Stimulated activated CD4-positive, alpha-beta T cell treated with anti-CD3 and anti-CD28 coated beads, Interleukin-12 subunit alpha, Interleukin-12 subunit beta, amount 100 ng/mL, for 24 hours (primary cell): ENCODE data around the gene CHRNA4.

ENCODE experiments used
- DNase-seq, 2 experiments: peaks; one replicate each; pipeline ENCODE4 v3.0.0-alpha.2; 2020; ENCODE audit warnings: low read depth in 2 of 2

Gene CHRNA4

GRCh38 chr20:63334356-63334755 is 26.8 kb downstream of the CHRNA4 start:
- no peak for DNase-seq

- DNase-seq = no peak
Measured at GRCh38 chr20:63333241-63333836, 27.8 kb downstream of the CHRNA4 start.

- no peak for DNase-seq
Measured at GRCh38 chr20:63332488-63333240, 28.5 kb downstream of the CHRNA4 start.

- DNase-seq = no peak
Measured at GRCh38 chr20:63331741-63332400, 29.3 kb downstream of the CHRNA4 start.

GRCh38 chr20:63330940-63331339 is 30.2 kb downstream of the CHRNA4 start:
- no peak for DNase-seq

DNA sequence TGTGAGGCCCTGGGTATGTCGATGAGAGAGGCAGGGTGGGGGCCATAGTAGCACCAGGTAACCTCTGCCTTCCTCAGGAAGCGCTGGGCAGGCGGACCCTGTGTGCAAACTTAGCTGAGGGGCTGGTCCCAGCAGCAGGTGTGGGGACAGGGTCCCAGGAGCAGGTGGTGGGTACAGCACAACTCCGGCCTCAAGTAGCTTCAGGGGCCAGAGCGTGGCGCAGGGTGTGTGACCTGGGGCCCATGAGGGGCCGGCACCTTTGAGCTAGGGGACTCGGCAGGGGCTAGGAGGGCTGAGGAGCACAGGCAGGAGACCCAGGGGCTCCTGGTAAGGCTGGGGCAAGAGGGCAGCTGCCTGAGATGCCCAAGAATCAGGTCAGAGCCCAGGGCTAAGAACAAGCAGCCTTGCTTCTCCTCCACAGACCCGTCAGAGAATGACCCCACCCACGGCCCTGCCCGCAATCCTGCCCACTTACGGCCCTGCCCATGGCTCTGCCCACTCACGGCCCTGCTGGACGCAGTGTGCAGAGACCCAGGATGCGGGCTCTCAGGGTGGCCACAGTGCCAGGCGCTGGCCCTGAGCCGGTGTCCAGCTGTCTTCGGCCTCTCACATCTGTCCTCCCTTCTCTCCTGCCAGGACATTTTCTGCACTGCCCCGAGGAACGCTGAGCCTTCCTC is 30.9 kb downstream of the CHRNA4 start:
- DNase-seq = no peak

DNA sequence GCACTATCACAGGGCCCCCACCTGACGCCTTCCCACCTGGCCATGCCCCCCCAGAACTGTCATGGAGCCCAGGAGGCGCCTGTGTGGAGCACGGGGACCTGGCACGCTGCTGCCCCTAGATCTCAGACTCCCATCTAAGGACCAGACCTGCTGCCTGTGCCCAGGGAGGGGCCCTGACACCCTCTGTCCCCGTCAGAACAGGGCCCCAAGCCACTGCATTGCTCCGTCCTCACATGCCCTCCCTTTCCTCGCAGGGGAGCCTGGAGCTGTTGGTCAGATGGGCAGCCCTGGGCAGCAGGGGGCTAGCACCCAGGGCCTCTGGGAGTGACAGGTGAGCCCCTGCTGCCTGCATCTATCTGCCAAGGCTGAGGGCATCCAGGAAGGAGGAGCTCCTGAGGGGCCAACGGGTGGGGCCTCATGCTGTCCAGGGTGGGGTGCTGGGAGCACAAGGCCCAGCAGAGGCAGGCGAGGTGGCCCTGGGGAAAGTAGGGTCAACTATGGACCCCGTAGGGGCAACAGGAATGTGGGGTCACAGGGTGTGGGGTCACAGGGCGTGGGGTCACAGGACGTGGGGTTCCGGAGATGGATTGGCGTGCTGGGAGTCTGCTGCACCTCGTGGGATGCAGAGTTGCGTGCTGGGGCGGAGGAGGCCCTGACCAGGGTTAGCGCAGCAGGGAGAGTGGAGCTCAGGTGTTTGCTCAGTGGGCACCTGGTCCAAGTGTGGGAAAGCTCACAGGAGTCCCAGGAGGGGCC is 31.6 kb downstream of the CHRNA4 start:
- no peak for DNase-seq

DNA sequence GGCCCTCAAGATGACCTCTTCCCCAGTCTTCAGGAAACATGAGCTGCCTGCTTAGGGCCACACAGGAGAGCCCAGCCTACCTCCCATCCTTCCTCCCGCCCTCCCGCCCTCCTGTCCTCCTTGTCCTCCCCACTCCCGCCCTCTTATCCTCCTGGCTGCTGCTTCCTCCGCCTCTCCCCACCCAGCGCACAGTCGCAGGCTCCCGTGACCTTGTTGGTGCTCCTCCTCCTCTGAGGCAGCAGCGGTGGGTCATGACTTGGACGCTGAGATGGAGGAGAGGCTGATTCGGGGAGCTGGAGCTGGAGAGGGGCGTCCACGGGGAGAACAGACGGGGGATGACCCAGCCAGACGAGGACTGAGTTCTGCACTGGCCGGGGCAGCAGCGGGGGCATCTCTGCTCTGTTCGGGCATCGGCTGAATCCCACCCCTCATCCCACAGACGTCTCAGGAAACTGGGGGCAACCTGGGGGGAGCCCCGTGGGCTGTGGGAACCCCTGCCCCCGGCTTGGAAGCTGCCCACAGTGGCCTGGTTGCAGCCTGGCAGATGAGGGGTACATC is 32.4 kb downstream of the CHRNA4 start:
- DNase-seq = no peak

DNA sequence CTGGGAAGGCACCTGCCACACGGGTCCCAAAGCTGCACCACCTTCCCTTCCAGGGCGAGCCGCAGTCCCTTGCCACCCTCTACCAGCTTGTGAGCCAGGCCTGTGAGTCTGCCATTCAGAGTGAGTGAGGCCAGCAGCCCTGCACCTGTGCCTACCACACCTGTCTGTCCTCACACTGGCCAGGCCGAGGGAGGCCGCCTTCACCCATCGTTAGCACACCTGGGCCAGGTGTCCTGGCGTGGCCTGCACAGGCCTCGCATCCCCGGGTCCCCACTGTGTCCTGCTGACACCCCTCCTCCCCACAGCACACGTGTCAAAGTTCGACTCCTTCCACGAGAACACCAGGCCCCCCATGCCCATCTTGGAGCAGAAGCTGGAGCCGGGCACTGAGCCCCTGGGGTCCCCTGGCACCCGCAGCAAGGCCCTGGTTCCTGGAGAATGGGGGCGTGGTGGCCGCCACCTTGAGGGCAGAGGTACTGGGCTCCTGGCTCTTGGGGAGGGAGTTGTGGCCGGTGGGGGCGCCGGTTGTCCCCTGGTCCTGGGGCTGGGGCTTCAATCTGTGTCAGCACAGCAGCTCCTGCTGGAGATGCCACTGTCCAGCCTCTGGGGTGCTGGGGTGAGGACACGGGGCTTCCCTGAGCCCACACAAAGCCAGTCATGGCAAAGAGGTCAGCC is 33.0 kb downstream of the CHRNA4 start:
- no peak for DNase-seq

DNA sequence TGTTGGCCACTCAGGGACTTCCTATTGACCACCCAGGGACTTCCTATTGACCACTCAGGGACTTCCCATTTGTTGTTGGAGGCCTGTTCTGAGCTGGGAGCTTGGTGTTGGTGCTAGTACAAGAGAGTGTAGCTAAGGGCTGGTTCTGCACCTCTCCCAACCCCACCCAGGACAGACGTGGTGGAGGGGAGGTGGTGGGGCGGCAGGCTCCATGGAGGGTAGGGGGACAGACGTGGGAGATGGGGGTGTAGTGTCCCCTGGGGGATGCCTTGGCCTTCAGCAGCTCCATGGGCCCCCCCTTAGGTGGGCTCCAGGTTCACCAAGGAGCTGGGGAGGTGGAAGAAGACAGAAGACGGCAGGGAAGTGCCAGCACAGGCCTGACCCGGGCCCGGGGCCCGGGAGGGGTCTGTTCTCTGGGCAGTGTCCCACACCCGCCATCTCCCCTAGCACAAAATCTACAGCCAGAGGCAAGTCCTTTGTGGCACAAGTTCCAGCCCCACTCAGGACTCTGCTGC is 33.9 kb downstream of the CHRNA4 start:
- no peak for DNase-seq

DNA sequence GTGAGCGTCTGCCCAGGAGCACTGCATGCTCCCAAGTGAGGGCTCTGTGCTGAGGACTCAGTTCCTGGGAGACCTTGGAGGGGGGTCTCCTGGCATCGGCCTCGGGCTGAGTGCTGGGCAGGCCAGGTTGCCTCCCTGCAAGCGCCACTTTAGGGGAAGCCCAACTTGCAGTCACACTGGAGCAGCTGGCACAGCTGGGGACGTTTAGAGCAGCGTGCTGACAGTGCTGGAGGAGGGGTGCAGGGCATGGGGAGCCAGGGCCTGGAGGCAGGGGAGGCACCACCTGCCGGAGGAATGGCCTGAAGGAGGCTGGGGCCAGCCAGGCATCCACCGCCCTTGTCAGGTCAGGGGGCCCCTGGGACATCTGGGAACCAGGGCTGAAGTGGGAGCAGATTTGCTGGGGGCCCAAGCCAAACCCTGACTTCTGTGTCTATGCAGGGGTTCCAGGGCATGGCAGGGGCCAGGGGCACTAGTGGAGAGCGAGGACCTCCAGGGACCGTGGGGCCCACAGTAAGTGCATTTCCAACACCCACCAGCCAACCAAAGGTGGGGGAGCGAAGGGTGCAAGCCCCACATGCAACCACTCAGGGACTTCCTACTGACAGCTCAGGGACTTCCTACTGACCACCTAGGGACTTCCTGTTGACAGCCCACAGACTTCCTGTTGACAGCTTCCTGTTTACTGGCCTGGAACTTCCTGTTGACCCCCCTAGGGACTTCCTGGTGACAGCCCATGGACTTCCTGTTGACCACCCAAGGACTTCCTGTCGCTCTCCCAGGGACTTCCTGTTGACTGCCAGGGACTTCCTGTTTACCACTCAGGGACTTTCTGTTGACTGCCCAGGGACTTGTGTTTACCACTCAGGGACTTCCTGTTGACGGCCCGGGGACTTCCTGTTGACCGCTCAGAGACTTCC is 34.6 kb downstream of the CHRNA4 start:
- no peak for DNase-seq

- no peak for DNase-seq
Measured at GRCh38 chr20:63325554-63326313, 35.4 kb downstream of the CHRNA4 start.

DNA sequence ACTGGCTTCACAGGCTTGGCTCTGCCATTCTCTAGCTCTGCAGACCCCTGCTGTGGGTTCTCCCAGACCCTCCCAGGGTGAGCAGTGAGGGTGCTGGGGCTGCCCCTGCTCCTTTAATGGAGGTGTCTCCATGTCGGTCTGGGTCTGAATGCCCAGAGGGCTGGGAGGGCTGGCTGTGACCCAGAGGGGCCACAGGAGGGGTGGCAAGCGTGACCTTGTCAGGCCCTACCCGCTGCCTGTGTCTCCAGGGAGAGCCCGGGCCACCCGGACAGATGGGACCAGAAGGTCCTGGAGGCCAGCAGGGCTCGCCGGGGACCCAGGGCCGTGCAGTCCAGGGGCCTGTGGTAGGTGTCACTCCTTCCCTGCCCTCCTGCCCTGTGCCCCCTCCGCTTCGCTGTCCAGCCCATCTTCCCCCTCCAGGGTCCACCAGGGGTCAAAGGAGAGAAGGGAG is 36.1 kb downstream of the CHRNA4 start:
- DNase-seq = no peak

- no peak for DNase-seq
Measured at GRCh38 chr20:63323357-63323981, 37.7 kb downstream of the CHRNA4 start.

GRCh38 chr20:63322933-63323273 is 38.2 kb downstream of the CHRNA4 start:
- no peak for DNase-seq

- no peak for DNase-seq
Measured at GRCh38 chr20:63322146-63322932, 38.8 kb downstream of the CHRNA4 start.

DNA sequence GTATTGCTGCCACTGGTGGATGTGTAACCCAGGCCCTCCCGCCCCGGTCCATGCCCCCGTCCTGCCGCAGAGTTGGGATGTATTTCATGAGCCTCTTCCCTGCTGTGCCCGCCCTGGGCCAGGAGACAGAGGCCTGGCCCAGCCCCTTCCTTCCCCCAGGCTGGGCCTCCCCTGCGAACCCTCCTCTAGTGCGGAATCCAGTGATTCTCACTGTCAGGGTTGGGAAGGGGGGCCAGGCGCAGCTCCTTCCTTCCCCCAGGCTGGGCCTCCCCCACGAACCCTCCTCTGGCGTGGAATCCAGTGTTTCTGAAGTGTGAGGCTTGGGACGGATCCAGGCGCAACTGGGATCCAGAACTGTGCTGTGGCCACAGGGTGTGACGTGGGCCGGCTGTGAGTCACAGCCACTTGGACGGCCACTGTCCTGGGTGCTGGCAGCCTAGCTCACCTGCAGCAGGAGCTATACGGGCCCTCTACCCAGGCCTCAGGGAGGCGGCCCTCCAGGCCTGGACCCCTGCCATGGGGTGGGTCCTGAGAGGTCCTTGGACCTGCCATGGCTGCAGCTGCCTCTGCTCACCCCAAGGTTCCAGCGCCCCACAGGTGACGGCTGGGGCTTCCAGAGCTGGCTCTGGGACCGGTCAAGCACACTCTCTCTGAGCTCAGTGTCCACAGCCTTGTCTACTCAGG is 39.9 kb downstream of the CHRNA4 start:
- DNase-seq = no peak
